ENCODE measurements around the gene XRCC6.
"Not testable (repeated sequence)": the region's sequence is repeated elsewhere in the genome, so short reads cannot be mapped to it uniquely, and the experiment has no call there.

XRCC6 gene

GRCh38 chr22:41619979-41620588 lies 1.0 kb upstream of the XRCC6 start:
- no peak for TF ChIP-seq CTCF (IDR thresholded peaks at IDR 0.05)
- Histone ChIP-seq H3K4me3 (peak overlapping the region; percentile 95), H3K27ac (peak overlapping the region; percentile 95 to 98)
- no peak for DNase-seq (ENCODE audit: low spot score)

- Histone ChIP-seq H3K27ac (peak within 1 kb of the TSS; percentile 95 to 98), H3K4me3 (peak within 1 kb of the TSS; percentile 95)
- DNase-seq (ENCODE audit: low spot score): no peak
- no peak for TF ChIP-seq CTCF (IDR thresholded peaks at IDR 0.05)
These were observed 451 bp upstream of the XRCC6 start, which contains the start of gene DESI1 for GRCh38 chr22:41620589-41621098. DESI1 (minus strand) TSS chr22:41621043; CDS start chr22:41620839, 204 bp downstream.

- no peak for DNase-seq (ENCODE audit: low spot score)
- peak overlapping the region; percentile 95 to 98 for H3K27ac ChIP-seq
These were observed 750 bp downstream of the XRCC6 start for GRCh38 chr22:41621911-41622179.

DNA sequence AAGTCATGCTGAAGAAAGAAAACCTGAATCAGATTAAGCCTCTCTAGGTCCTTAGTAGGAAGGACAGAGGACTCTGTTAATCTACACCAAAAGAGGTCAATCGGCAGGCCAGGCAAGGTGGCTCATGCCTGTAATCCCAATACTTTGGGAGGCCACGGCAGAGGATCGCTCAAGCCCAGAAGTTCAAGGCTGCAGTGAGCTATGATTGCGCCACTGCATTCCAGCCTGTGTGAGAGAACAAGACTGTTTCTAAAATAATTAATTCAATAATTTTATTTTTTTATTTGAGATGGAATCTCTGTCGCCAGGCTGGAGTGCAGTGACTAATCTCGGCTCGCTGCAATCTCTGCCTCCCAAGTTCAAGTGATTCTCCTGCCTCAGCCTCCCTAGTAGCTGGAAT lies 4.5 kb downstream of the XRCC6 start:
- DNase-seq (ENCODE audit: low spot score): no peak
- no peak overlapping the region for H3K27ac ChIP-seq
- no peak for TF ChIP-seq CTCF (IDR thresholded peaks at IDR 0.05)
- H3K4me3 ChIP-seq: no peak overlapping the region

More at GRCh38 chr22:41621911-41622179, 750 bp downstream of the XRCC6 start:
- TF ChIP-seq CTCF (IDR thresholded peaks at IDR 0.05): no peak
- H3K4me3 ChIP-seq: peak overlapping the region; percentile 95

- peak; percentile 43 for DNase-seq (ENCODE audit: low spot score)
- H3K4me3 ChIP-seq, H3K27ac ChIP-seq: not testable (repeated sequence)
These were observed 10.0 kb downstream of the XRCC6 start for GRCh38 chr22:41631115-41631514.

DNA sequence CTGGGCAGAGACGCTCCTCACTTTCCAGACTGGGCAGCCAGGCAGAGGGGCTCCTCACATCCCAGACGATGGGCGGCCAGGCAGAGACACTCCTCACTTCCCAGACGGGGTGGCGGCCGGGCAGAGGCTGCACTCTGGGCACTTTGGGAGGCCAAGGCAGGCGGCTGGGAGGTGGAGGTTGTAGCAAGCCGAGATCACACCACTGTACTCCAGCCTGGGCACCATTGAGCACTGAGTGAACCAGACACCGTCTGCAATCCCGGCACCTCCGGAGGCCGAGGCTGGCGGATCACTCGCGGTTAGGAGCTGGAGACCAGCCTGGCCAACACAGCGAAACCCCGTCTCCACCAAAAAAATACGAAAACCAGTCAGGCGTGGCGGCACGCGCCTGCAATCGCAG lies 10.5 kb downstream of the XRCC6 start:
- H3K27ac ChIP-seq; H3K4me3 ChIP-seq; DNase-seq (ENCODE audit: low spot score): not testable (repeated sequence)

GRCh38 chr22:41634610-41635009 lies 13.5 kb downstream of the XRCC6 start:
- not testable (repeated sequence) for H3K4me3 ChIP-seq, H3K27ac ChIP-seq
- DNase-seq (ENCODE audit: low spot score): peak; percentile 50

GRCh38 chr22:41636467-41636866 lies 15.4 kb downstream of the XRCC6 start:
- TF ChIP-seq CTCF (IDR thresholded peaks at IDR 0.05): no peak
- no peak overlapping the region for H3K4me3 ChIP-seq
- no peak overlapping the region for H3K27ac ChIP-seq
- peak; percentile 69 for DNase-seq (ENCODE audit: low spot score)

DNA sequence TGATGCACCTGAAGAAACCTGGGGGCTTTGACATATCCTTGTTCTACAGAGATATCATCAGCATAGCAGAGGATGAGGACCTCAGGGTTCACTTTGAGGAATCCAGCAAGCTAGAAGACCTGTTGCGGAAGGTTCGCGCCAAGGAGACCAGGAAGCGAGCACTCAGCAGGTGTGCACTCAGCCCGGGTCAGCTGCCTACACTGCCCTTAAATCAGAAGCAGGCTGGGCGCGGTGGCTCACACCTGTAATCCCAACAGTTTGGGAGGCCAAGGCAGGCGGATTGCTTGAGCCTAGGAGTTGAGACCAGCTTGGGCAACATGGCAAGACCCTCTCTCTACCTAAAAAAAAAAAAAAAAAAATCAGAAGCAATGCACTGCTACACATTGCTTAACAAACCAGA lies 16.5 kb downstream of the XRCC6 start:
- H3K4me3 ChIP-seq, H3K27ac ChIP-seq: not testable (repeated sequence)
- DNase-seq (ENCODE audit: low spot score): peak; percentile 70

Data from coronary artery (tissue), 2 donors.